ENCODE results near the gene DDX24. TPM values are rescaled to one million over a fixed set of nuclear protein-coding genes. Genes with fewer than 3 reads are reported as not detected.

Gene DDX24
- total RNA-seq, 2 donors from 2014 or later = 48.0 to 95.6 TPM

DNA sequence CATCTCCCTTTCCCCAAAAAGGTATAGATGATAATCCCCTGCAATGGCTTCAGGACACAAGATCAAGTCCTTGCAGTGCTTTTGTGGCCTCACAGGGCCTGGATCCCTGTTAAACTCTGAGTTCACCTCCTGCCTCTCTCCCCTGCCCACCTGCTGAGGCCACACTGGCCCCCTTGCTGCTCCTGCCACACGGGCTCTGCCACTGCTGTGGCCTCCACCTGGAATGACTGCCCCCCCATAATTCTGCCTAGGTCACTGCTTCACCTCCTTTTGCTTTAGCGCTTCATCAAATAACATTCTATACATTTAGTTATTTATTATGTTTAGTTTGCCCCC lies 28.9 kb upstream of the DDX24 start:
- 82 to 88% methylated on average over 2 of the region's 2 CpGs for WGBS, 2 donors
- ATAC-seq = no peak
- Histone ChIP-seq H3K4me1 (peaks cover 3% of the 10 kb centered on the region), H3K9me3 (no peaks in the 10 kb centered on the region), H3K27ac (no peak overlapping the region), H3K36me3 (replicated peaks in 1 of 2; ENCODE audit: insufficient read depth in 1 of 2, low read depth in 2 of 2) (no peaks in the 10 kb centered on the region), H3K4me3 (no peak overlapping the region), H3K27me3 (no peaks in the 10 kb centered on the region)
- no peak for DNase-seq
- TF ChIP-seq POLR2A (IDR thresholded peaks at IDR 0.05) = no peak
- TF ChIP-seq, protein P1, sequence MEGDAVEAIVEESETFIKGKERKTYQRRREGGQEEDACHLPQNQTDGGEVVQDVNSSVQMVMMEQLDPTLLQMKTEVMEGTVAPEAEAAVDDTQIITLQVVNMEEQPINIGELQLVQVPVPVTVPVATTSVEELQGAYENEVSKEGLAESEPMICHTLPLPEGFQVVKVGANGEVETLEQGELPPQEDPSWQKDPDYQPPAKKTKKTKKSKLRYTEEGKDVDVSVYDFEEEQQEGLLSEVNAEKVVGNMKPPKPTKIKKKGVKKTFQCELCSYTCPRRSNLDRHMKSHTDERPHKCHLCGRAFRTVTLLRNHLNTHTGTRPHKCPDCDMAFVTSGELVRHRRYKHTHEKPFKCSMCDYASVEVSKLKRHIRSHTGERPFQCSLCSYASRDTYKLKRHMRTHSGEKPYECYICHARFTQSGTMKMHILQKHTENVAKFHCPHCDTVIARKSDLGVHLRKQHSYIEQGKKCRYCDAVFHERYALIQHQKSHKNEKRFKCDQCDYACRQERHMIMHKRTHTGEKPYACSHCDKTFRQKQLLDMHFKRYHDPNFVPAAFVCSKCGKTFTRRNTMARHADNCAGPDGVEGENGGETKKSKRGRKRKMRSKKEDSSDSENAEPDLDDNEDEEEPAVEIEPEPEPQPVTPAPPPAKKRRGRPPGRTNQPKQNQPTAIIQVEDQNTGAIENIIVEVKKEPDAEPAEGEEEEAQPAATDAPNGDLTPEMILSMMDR (IDR thresholded peaks at IDR 0.05) = no peak
- intact Hi-C loops (cut with DNase I) = no loop called here

DNA sequence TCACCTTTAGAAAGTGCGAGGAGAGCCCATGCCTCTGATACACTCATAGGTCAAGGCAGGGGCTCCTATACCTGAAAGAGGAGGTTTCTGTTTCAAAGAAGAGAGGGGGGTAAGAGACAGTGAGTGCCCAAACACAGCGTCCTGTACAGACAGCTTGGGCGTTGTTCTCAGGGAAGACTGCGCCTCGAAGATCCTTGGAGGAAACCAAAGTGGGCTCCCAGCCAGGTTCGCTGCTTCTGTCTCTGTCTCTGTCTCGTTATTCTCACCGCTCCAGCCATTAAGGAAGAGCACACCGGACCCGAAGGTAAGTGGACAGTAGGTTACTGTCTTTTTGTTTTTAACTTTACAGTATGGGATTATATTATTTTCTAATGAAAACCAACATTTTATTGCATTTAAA lies 23.7 kb upstream of the DDX24 start:
- H3K4me3 ChIP-seq = no peak overlapping the region
- intact Hi-C loops (cut with DNase I) = no loop called here
- DNase-seq = no peak
- no peak overlapping the region for H3K27ac ChIP-seq
- H3K27me3 ChIP-seq = no peaks in the 10 kb centered on the region
- no peaks in the 10 kb centered on the region for H3K9me3 ChIP-seq
- ATAC-seq = no peak
- H3K36me3 ChIP-seq (replicated peaks in 1 of 2; ENCODE audit: insufficient read depth in 1 of 2, low read depth in 2 of 2) = no peaks in the 10 kb centered on the region
- no peaks in the 10 kb centered on the region for H3K4me1 ChIP-seq
- TF ChIP-seq, protein P1 (IDR thresholded peaks at IDR 0.05) = no peak
- no peak for TF ChIP-seq POLR2A (IDR thresholded peaks at IDR 0.05)
- WGBS, 2 donors = 76 to 78% methylated on average over 10 of the region's 10 CpGs

DNA sequence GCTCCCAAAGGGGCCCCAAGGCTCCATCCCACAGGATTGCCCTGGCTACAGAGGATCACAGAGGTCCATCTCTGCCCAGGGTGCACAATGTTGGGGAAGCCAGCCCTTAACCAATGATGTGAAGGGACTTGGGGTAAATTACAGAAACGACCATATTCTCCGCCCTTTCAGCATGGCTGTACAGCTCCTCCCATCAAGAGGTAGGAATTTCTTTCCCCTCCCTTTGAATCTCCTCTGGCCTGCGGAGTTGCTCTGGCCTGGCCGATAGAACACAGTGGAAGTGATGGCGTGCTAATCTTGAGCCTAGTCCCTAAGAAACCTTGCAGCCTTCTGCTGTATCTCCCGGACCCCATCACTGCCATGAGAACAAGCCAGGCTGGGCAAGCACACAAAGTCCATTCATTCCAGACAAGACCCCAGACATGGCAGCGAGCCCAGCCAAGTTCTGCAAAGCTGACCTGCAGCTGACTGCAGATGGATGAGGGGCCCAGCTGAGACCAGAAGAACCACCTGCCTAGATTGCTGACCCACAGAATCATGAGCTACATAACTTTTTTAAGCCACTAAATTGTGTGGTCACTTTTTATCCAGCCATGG lies 22.6 kb upstream of the DDX24 start:
- H3K36me3 ChIP-seq (replicated peaks in 1 of 2; ENCODE audit: insufficient read depth in 1 of 2, low read depth in 2 of 2) = no peaks in the 10 kb centered on the region
- H3K27ac ChIP-seq = no peak overlapping the region
- no peak overlapping the region for H3K4me3 ChIP-seq
- no peaks in the 10 kb centered on the region for H3K4me1 ChIP-seq
- H3K9me3 ChIP-seq = no peaks in the 10 kb centered on the region
- intact Hi-C loops (cut with DNase I) = no loop called here
- TF ChIP-seq POLR2A (IDR thresholded peaks at IDR 0.05) = no peak
- TF ChIP-seq, protein P1 (IDR thresholded peaks at IDR 0.05) = no peak
- no peak for DNase-seq
- no peaks in the 10 kb centered on the region for H3K27me3 ChIP-seq
- no peak for ATAC-seq
- WGBS, 2 donors = 70 to 85% methylated on average over 5 to 7 of the region's 7 CpGs

DNA sequence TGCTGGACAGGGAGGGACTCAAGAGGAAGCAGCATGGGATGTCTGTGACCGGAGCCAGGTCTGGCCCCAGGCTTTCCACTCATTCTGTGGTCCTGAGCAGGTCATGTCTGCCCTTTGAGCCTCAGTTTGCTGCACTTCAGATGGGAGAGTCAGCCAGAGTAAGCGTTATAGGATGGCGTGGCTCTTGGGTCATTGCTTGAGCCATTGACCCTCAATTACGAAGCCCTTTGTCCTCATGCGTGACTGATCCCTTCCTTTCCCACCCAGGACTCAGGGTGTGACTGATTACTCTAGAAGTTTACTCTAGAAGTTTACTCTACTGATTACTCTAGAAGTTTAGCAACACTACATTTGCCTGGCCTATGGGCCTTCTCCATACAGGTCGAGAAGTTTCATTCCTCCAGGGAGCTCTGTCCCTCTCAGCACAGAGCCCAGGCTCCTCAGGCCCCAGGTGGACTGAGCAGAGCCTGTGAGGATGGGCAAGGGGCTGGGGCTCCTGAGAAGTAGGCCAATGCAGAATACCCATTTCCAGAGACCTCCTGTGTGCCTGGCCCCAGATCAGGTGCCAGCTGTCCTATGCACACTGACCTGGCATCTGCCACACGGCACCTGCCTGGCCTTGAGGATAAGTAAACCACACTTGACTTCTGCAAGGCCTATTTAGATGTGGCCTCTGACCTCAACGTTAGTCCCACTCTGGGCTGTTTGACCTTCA lies 21.9 kb upstream of the DDX24 start:
- Histone ChIP-seq H3K4me1 (no peaks in the 10 kb centered on the region), H3K27me3 (no peaks in the 10 kb centered on the region), H3K27ac (no peak overlapping the region), H3K4me3 (no peak overlapping the region), H3K36me3 (replicated peaks in 1 of 2; ENCODE audit: insufficient read depth in 1 of 2, low read depth in 2 of 2) (no peaks in the 10 kb centered on the region), H3K9me3 (no peaks in the 10 kb centered on the region)
- WGBS, 2 donors = 73 to 80% methylated on average over 8 of the region's 8 CpGs
- intact Hi-C loops (cut with DNase I) = no loop called here
- TF ChIP-seq POLR2A (IDR thresholded peaks at IDR 0.05) = no peak
- TF ChIP-seq, protein P1 (IDR thresholded peaks at IDR 0.05) = no peak
- DNase-seq (no peak), ATAC-seq (no peak)

DNA sequence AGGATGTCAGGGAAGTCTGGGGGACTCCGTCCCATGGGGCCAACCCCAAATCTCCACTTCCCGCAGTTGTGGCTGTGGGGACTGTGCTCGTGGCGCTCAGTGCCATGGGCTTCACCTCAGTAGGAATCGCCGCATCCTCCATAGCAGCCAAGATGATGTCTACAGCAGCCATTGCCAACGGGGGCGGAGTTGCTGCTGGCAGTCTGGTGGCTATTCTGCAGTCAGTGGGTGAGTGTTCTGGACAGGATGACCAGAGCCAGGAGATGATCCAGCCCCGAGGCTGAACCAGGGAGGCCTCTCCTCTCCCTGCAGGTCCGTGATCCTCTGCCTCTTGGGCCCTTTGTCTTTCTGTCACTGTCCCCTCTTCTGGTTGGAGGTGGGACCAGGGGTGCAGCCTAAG lies 20.7 kb upstream of the DDX24 start:
- no peak for DNase-seq
- 94 to 100% methylated on average over 1 to 10 of the region's 10 CpGs for WGBS, 2 donors
- ATAC-seq = no peak
- Histone ChIP-seq H3K4me1 (no peaks in the 10 kb centered on the region), H3K36me3 (replicated peaks in 1 of 2; ENCODE audit: insufficient read depth in 1 of 2, low read depth in 2 of 2) (no peaks in the 10 kb centered on the region), H3K9me3 (no peaks in the 10 kb centered on the region), H3K27me3 (no peaks in the 10 kb centered on the region), H3K4me3 (no peak overlapping the region), H3K27ac (no peak overlapping the region)
- intact Hi-C loops (cut with DNase I) = no loop called here
- TF ChIP-seq POLR2A (IDR thresholded peaks at IDR 0.05) = no peak
- TF ChIP-seq, protein P1 (IDR thresholded peaks at IDR 0.05) = no peak

Measured in body of pancreas (tissue), 4 donors.